GM12891 (cell line): Measurements from ENCODE around the gene TCAP.

ENCODE experiments used
- PAX5 ChIP-seq: IDR thresholded peaks from 2 replicates; pipeline ENCODE4 v1.6.1; 2011; ENCODE audit warnings: low read length, moderate library complexity, mild to moderate bottlenecking; ENCODE audit not compliant: insufficient read depth, severe bottlenecking
- POLR2A ChIP-seq: IDR thresholded peaks from 2 replicates; pipeline ENCODE4 v1.6.1; 2011; ENCODE audit warnings: low read depth, low read length, control low read depth
- POLR2AphosphoS5 ChIP-seq: IDR thresholded peaks from 2 replicates; pipeline ENCODE4 v1.6.1; 2011; ENCODE audit warnings: low read depth, low read length, control low read depth
- POU2F2 ChIP-seq: IDR thresholded peaks from 2 replicates; pipeline ENCODE4 v1.6.1; 2011; ENCODE audit warnings: low read depth, mild to moderate bottlenecking, control low read depth, low read length, moderate library complexity
- TAF1 ChIP-seq: IDR thresholded peaks from 2 replicates; pipeline ENCODE4 v1.6.1; 2011; ENCODE audit warnings: low read depth, low read length, control low read depth

DNA sequence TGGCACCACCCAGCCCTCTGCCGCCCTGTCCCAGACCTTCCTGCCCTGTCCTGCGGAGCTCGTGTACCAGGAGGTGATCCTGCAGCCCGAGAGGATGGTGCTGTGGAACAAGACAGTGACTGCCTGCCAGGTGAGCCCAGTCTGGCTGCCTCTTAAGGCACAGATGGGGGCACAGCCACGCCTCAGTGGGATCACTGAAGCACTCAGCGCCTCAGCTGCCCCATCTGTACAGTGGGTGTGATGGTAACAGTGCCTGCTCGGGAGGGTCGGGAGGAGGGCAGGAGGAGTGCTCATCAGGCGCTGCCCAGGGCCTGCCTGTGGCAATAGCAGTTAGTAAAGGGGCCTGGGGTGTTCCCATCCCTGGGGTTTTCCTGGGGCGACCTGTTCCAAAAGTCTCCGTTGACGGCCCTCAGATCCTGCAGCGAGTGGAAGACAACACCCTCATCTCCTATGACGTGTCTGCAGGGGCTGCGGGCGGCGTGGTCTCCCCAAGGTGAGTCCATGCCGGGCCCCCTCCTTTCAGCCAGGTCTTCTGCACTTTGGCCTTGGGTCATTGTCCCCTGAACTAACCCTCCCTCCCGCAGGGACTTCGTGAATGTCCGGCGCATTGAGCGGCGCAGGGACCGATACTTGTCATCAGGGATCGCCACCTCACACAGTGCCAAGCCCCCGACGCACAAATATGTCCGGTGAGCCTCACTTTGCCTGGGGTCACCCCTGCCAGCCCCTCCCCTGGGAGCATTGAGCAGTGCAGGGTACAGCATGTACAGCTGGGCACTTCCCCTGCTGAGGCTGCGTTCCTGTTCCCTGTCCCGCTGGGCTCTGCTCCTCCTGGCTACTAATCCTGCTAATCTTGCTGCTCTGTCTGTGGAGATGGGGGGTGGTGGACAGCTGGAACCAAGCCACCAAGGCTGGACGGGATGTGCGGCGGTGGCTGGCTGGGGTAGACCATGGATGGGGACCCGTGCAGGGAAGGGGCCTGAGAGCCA, 4.5 kb upstream of the TCAP start:
- no peak for TF ChIP-seq TAF1
- no peak for TF ChIP-seq POLR2A
- no peak for TF ChIP-seq PAX5
- TF ChIP-seq POLR2AphosphoS5: no peak
- TF ChIP-seq POU2F2: no peak
